Testis (tissue), 2 donors: ENCODE data around the gene LRRK1.

Experiments
- CTCF ChIP-seq, 3 experiments: fragments of 450-650 bp in 2 of 3; fragments of 200-600 bp in 1 of 3; sonication (generic) in 1 of 3; IDR thresholded peaks; one replicate each; pipeline ENCODE4 v1.5.1; 2016 to 2019; ENCODE audit warnings: antibody characterized with exemption in 3 of 3, mild to moderate bottlenecking in 2 of 3, moderate library complexity in 1 of 3
- POLR2A ChIP-seq: fragments of 450-650 bp; IDR thresholded peaks from one replicate; pipeline ENCODE4 v1.6.1; 2017; ENCODE audit warnings: antibody characterized with exemption, mild to moderate bottlenecking, moderate library complexity

- no peak for TF ChIP-seq CTCF (IDR thresholded peaks at IDR 0.05)
- TF ChIP-seq POLR2A, result no peak
These were observed 5.3 kb downstream of the LRRK1 start for GRCh38 chr15:100924436-100924835.
